GM15510 (cell line): ENCODE data around the gene ADGRL2.

Experiments
- POLR2A ChIP-seq: IDR thresholded peaks from 3 replicates; pipeline ENCODE4 v1.6.1; 2011; ENCODE audit warnings: borderline replicate concordance; ENCODE audit not compliant: insufficient read length; ENCODE audit errors: extremely low read depth

Gene ADGRL2

GRCh38 chr1:81850031-81850430 lies 49.3 kb downstream of the ADGRL2 start:
- TF ChIP-seq POLR2A: no peak

DNA sequence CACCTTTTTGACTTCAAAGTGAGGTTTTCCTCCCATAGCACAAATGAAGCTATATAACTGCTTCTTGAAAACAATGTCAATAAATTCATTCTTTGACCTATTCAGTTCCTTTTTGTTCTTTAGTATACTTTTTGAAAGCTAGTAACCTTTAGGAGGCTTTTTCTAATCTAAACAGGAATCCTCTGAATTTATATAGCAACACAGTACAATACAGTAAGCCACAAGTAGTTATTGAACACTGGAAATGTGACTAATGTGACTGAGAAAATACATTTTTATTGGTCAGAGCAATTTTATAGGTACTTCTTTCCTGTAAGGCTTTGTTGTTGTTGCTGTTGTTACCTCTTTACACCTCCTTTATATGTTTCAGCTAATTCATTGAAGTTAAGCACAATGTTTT lies 49.8 kb downstream of the ADGRL2 start:
- TF ChIP-seq POLR2A: no peak

DNA sequence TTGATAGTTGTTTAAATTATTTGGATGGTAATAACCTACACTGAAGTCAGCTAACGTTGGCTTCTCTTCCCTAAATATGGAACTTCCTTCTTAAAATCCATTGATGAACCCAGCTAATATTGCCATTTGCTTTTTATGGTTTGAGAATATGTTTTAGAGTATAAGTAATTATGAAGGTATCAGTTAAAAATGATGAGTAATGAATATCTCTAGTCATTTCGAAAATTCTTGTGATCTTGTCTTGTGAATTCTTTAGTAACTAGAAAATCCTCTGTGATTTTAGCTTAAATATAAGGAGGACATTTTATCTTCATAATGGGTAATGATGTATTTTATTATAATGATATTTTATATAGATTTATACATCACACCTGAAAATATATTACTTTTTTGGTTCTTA lies 50.5 kb downstream of the ADGRL2 start:
- TF ChIP-seq POLR2A: no peak

GRCh38 chr1:81852961-81853360 lies 52.2 kb downstream of the ADGRL2 start:
- no peak for TF ChIP-seq POLR2A

GRCh38 chr1:81867235-81867634 lies 66.5 kb downstream of the ADGRL2 start:
- TF ChIP-seq POLR2A: no peak

DNA sequence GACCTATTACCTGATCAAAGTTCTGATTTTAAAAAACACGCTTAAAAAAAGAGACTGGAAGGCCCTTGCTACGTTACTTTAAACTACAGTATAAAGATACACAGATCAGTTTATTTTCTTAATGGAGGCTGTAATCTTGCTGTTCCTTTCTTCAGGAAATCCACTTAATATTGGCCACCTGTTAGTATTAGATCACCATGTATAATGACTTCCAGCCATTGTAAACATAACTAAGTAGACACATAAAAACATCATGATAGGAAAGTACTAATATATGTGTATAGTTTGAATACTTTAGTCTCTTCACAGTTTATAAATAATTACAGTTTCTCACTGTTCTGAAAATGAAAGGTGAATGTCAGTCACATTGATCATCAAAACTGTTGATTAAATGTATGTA lies 68.6 kb downstream of the ADGRL2 start:
- no peak for TF ChIP-seq POLR2A

DNA sequence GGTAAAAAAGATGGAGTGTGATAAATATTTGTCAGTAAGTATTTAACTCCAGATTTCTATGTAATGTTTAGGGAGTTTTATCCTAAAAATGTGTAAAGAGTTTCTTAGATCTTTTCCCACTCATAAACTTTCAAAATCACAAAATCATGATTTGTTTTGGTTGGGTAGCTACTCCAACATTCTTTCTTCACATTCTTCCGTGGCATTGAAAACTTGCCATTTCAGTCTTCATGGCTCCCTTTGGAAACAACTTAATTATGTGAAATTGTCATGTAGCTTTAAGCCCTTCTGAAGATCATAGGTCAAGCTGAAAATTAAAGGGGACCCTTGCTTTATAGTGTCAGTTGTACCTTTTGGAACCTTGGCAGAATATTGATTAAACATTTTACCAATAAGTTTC lies 73.2 kb downstream of the ADGRL2 start:
- TF ChIP-seq POLR2A: no peak

DNA sequence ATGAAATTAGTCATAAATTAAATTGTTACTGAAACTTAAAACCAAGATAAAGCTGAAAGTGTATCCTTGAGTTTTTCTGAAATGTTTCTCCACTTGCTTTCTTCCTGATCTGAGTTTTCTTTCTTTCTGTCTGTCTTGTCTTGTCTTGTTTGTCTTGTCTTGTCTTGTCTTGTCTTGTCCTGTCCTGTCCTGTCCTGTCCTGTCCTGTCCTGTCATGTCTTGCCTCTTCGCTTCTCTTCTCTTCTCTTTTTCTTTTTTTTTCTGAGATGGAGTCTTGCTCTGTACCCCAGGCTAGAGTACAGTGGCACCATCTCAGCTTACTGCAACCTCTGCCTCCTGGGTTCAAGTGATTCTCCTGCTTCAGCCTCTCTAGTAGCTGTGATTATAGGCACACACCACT lies 73.7 kb downstream of the ADGRL2 start:
- TF ChIP-seq POLR2A: no peak

- TF ChIP-seq POLR2A: no peak
Observed at GRCh38 chr1:81874940-81875339, 74.2 kb downstream of the ADGRL2 start.

DNA sequence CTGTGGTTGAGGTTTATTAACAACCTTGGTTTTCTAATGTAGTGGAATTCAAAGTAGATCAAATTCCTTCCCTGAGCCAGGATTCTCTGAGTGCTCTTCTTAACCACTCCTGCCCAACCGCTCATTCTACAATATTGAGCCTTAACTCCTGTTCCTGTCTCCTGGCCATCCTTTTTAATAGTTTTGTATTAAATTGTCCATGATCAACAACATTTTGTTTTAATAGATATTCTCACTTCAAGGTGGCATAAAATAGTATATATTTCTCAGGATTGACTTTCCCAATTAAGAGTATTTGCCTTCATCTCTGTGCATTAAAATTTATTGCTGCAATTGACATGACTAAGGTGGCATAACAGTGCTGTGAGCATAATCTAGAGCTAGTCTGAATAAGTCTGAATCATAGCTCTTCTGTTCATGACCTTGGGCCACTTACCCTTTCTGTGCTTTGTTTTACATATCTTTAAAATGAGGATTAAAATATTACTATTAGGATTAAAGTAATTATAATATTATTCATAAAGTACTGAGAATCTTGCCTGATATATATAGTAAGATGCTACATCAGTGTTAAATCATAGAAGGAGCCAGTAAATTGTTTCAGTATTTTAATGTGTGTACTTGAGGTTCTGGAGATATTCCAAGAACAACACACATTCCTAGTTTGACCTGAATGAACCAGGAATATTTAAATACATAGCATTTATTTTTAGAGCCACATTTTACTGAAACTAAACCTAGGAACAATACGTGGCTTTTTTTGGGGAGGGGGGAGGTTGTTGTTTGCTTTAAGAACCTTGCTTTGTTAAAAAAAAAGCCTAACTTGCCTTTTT lies 76.4 kb downstream of the ADGRL2 start:
- TF ChIP-seq POLR2A: no peak

DNA sequence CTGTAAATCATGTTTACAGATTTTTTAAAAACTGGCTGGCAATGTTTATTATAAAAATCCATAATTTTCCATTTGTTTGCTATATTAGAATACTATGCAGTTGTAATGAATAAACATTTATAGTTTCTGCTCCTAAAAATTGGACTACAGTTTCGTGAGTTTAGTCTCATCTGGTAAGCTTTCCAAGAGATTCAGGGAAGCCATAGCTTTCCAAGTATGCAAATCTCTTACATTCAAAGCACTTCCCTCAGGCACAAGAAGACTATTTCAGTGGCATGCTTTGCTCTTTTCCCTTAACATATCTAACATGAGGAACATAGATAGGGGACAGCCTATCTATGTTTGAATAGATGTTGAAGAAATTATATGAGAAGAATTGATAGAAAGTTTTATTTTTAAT lies 77.2 kb downstream of the ADGRL2 start:
- no peak for TF ChIP-seq POLR2A

DNA sequence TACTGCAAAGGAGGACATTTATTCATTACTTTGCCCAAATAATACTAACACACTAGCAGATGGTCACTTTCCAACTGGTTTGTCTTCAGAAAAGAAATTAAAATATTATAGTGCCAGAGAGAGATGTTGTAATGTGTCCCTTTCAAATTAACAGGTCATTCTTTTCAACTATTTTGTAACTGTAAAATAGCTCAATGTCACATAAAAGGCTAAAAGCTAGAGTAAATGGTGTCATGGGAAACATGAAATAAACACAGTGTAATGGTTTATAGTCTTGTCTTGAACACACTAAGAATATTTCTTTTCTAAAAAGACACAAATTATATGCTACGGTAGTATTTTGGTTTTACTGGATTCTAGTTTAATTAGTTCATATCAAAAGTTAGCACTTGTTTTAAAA lies 77.8 kb downstream of the ADGRL2 start:
- TF ChIP-seq POLR2A: no peak

GRCh38 chr1:81880781-81881180 lies 80.0 kb downstream of the ADGRL2 start:
- no peak for TF ChIP-seq POLR2A

- TF ChIP-seq POLR2A: no peak
Observed at GRCh38 chr1:81885291-81885690, 84.6 kb downstream of the ADGRL2 start.

DNA sequence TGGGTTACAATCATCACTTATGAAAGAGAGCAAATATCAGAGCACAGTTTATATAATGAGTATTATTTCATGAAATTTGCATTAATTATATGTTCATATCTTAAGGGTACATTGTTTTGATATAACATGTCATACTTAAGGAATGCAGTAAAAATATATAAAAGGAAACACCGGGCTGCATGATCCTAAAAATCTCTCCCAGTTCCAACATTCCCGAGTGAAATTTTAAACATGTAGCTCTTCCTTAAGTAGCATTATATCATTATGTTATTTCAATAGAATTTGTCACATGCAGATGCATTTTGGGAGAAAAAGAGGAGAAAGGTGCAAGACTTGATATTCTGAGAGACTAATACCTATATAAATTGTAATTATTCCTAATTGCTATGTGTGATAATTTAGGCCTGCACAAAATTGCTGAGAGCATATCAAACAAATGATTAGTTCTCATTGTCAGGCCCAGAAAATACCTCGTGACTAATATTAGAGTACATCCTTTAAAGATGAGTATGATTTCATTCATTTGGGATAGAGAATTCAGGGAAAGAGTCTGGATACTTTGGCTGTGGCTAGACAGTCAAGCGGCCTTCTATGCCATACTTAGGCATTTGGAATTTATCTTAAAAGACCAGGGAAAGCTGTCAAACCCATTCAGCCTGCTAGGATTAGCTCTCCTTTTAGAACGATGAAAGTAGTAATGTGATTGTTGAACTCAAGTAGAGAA lies 86.8 kb downstream of the ADGRL2 start:
- no peak for TF ChIP-seq POLR2A

GRCh38 chr1:81889166-81889565 lies 88.4 kb downstream of the ADGRL2 start:
- TF ChIP-seq POLR2A: no peak
